RWPE2 (cell line): Measurements from ENCODE around the gene METTL1.

Experiments
- ATAC-seq: fragments of 200-7000 bp; cut with Tn5 transposase; 3 replicates; pipeline ENCODE4 v1.9.1; 2021; ENCODE audit warnings: low read depth
- DNase-seq: peaks from one replicate; pipeline ENCODE4 v3.0.0-alpha.2; 2020; ENCODE audit warnings: low spot score
- H3K27ac ChIP-seq: fragments of 450-650 bp; 2 replicates; pipeline ENCODE4 v1.5.1; 2017; ENCODE audit warnings: mild to moderate bottlenecking; ENCODE audit not compliant: poor library complexity, severe bottlenecking
- H3K27me3 ChIP-seq: fragments of 250-450 bp; sonication (Bioruptor Pico); 2 replicates; pipeline ENCODE4 v1.5.1; 2021; ENCODE audit warnings: mild to moderate bottlenecking, moderate library complexity; ENCODE audit not compliant: insufficient read depth, poor library complexity, severe bottlenecking
- H3K36me3 ChIP-seq: fragments of 250-450 bp; sonication (Bioruptor Pico); 2 replicates; pipeline ENCODE4 v1.5.1; 2020; ENCODE audit warnings: low read depth, mild to moderate bottlenecking, moderate library complexity
- H3K4me1 ChIP-seq: fragments of 250-450 bp; sonication (Bioruptor Pico); 2 replicates; pipeline ENCODE4 v1.5.1; 2021; ENCODE audit warnings: mild to moderate bottlenecking, moderate library complexity; ENCODE audit not compliant: insufficient read depth, poor library complexity, severe bottlenecking
- H3K4me3 ChIP-seq: fragments of 250-450 bp; sonication (Bioruptor Pico); 2 replicates; pipeline ENCODE4 v1.5.1; 2021; ENCODE audit warnings: mild to moderate bottlenecking, moderate library complexity; ENCODE audit not compliant: severe bottlenecking
- H3K9me3 ChIP-seq: fragments of 250-450 bp; sonication (Bioruptor Pico); 2 replicates; pipeline ENCODE4 v1.5.1; 2021; ENCODE audit warnings: mild to moderate bottlenecking, moderate library complexity; ENCODE audit not compliant: severe bottlenecking
- TF ChIP-seq, protein P1 (sequence below): fragments of 450-650 bp; IDR thresholded peaks from one replicate; pipeline ENCODE4 v1.5.1; 2017; ENCODE audit warnings: mild to moderate bottlenecking, moderate library complexity; ENCODE audit not compliant: poor library complexity, severe bottlenecking

METTL1 gene

DNA sequence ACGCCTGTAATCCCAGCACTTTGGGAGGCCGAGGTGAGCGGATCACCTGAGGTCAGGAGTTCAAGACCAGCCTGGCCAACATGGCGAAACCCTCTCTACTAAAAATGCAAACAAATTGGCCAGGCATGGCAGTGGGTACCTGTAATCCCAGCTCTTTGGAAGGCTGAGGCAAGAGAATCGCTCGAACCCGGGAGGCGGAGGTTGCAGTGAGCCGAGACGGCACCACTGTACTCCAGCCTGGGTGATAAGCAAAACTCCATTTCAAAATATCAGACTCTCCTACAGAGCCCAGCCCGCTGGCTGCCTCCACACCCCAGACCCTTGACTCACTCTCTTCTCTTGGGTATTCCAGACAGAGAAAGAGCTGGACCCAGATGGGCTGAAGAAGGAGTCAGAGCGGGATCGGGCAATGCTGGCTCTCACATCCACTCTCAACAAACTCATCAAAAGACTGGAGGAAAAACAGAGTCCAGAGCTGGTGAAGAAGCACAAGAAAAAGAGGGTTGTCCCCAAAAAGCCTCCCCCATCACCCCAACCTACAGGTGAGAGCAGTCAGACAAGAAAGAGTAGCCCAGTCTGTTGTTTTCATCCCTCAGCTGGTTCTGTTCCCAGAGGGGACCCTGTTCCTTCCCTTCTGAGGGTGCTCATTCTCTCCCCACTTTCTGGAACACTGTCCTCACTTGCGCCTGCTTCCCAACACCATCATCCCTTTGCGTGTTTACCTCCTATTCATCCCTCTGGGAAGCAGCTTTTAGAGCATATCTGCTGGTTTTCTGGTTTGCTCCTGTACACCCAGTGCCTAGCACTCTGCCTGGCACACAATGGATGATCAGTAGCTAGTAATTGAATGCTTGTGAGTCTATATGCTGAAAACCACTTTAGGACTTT, 53.0 kb downstream of the METTL1 start:
- H3K36me3 ChIP-seq: peaks cover 41% of the 10 kb centered on the region
- TF ChIP-seq, protein P1, sequence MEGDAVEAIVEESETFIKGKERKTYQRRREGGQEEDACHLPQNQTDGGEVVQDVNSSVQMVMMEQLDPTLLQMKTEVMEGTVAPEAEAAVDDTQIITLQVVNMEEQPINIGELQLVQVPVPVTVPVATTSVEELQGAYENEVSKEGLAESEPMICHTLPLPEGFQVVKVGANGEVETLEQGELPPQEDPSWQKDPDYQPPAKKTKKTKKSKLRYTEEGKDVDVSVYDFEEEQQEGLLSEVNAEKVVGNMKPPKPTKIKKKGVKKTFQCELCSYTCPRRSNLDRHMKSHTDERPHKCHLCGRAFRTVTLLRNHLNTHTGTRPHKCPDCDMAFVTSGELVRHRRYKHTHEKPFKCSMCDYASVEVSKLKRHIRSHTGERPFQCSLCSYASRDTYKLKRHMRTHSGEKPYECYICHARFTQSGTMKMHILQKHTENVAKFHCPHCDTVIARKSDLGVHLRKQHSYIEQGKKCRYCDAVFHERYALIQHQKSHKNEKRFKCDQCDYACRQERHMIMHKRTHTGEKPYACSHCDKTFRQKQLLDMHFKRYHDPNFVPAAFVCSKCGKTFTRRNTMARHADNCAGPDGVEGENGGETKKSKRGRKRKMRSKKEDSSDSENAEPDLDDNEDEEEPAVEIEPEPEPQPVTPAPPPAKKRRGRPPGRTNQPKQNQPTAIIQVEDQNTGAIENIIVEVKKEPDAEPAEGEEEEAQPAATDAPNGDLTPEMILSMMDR: no peak
- no peaks in the 10 kb centered on the region for H3K4me1 ChIP-seq
- H3K4me3 ChIP-seq: no peak overlapping the region
- H3K9me3 ChIP-seq: no peaks in the 10 kb centered on the region
- DNase-seq (no peak), ATAC-seq (no peak)
- H3K27ac ChIP-seq: no peak overlapping the region
- H3K27me3 ChIP-seq: no peaks in the 10 kb centered on the region
